IPS-20b (cell line): Measurements from ENCODE around the gene ISM1.
A peak's percentile ranks its signal among the peaks of the same experiment; 100 is the strongest.

Experiments used
- H3K27ac ChIP-seq: one replicate; pipeline ENCODE4 v1.5.1; 2013; ENCODE audit warnings: low read length
- H3K27me3 ChIP-seq: 2 replicates; pipeline ENCODE4 v1.6.1; 2013; ENCODE audit warnings: mild to moderate bottlenecking, low read length, inconsistent platforms; ENCODE audit not compliant: insufficient read depth
- H3K36me3 ChIP-seq: 2 replicates; pipeline ENCODE4 v1.6.1; 2013; ENCODE audit warnings: low read depth, mild to moderate bottlenecking, inconsistent platforms, low read length, moderate library complexity; ENCODE audit not compliant: insufficient read depth
- H3K4me1 ChIP-seq: 2 replicates; pipeline ENCODE4 v1.6.1; 2013; ENCODE audit warnings: mild to moderate bottlenecking, control low read depth, inconsistent platforms, low read length, moderate library complexity; ENCODE audit not compliant: insufficient read depth
- H3K4me3 ChIP-seq: 2 replicates; pipeline ENCODE4 v1.5.1; 2013; ENCODE audit warnings: mild to moderate bottlenecking, low read length, inconsistent platforms
- H3K9ac ChIP-seq: 2 replicates; pipeline ENCODE4 v1.6.1; 2013; ENCODE audit warnings: low read depth, mild to moderate bottlenecking, inconsistent platforms, low read length, moderate library complexity
- H3K9me3 ChIP-seq: 2 replicates; pipeline ENCODE4 v1.6.1; 2013; ENCODE audit warnings: mild to moderate bottlenecking, low read depth, low read length, inconsistent platforms; ENCODE audit not compliant: insufficient read depth

ISM1 gene

GRCh38 chr20:13220904-13221297, at the start of gene ISM1:
Gene ISM1 (plus strand): TSS chr20:13221274. CDS start chr20:13221777, 503 bp downstream.
- H3K4me3 ChIP-seq, result peak within 1 kb of the TSS; percentile 81
- no peaks in the 10 kb centered on the region for H3K36me3 ChIP-seq
- H3K9ac ChIP-seq, result no peak within 1 kb of the TSS
- H3K27me3 ChIP-seq, result peaks cover 80% of the 10 kb centered on the region
- no peaks in the 10 kb centered on the region for H3K9me3 ChIP-seq
- no peak within 1 kb of the TSS for H3K27ac ChIP-seq
- H3K4me1 ChIP-seq, result peaks cover 8% of the 10 kb centered on the region; the same call in 1 of the 2 replicates

GRCh38 chr20:13173201-13173600, 47.9 kb upstream of the ISM1 start:
- no peak overlapping the region for H3K9ac ChIP-seq
- no peaks in the 10 kb centered on the region for H3K9me3 ChIP-seq
- H3K4me1 ChIP-seq, result no peaks in the 10 kb centered on the region
- H3K36me3 ChIP-seq, result no peaks in the 10 kb centered on the region
- no peaks in the 10 kb centered on the region for H3K27me3 ChIP-seq
- no peak overlapping the region for H3K27ac ChIP-seq
- no peak overlapping the region for H3K4me3 ChIP-seq

DNA sequence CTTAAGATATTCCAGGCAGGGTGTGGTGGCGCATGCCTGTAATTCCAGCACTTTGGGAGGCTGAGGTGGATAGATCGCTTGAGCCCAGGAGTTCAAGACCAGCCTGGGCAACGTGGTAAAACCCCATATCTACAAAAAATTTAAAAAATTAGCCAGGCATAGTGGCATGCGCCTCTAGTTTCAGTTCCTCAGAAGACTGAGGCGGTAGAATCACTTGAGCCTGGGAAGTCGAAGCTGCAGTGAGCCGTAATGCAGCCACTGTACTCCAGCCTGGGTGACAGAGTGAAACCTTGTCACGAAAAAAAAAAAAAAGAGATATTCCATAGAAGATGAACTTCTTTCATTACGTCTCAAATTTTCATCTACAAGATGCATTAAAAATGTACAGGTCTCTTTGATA, 46.7 kb upstream of the ISM1 start:
- Histone ChIP-seq H3K9ac (no peak overlapping the region), H3K27me3 (no peaks in the 10 kb centered on the region), H3K36me3 (no peaks in the 10 kb centered on the region), H3K27ac (no peak overlapping the region), H3K4me3 (no peak overlapping the region), H3K9me3 (no peaks in the 10 kb centered on the region), H3K4me1 (no peaks in the 10 kb centered on the region)

GRCh38 chr20:13180986-13181889, 39.8 kb upstream of the ISM1 start:
- Histone ChIP-seq H3K9me3 (no peaks in the 10 kb centered on the region), H3K27ac (no peak overlapping the region), H3K9ac (no peak overlapping the region), H3K4me1 (peaks cover 7% of the 10 kb centered on the region; the same call in 1 of the 2 replicates), H3K4me3 (no peak overlapping the region), H3K36me3 (no peaks in the 10 kb centered on the region), H3K27me3 (no peaks in the 10 kb centered on the region)

- no peak overlapping the region for H3K9ac ChIP-seq
- no peaks in the 10 kb centered on the region for H3K27me3 ChIP-seq
- H3K4me3 ChIP-seq, result no peak overlapping the region
- H3K27ac ChIP-seq, result no peak overlapping the region
- H3K36me3 ChIP-seq, result no peaks in the 10 kb centered on the region
- H3K9me3 ChIP-seq, result no peaks in the 10 kb centered on the region
- H3K4me1 ChIP-seq, result peaks cover 15% of the 10 kb centered on the region; the same call in 1 of the 2 replicates
Observed at GRCh38 chr20:13183005-13183404, 38.1 kb upstream of the ISM1 start.

DNA sequence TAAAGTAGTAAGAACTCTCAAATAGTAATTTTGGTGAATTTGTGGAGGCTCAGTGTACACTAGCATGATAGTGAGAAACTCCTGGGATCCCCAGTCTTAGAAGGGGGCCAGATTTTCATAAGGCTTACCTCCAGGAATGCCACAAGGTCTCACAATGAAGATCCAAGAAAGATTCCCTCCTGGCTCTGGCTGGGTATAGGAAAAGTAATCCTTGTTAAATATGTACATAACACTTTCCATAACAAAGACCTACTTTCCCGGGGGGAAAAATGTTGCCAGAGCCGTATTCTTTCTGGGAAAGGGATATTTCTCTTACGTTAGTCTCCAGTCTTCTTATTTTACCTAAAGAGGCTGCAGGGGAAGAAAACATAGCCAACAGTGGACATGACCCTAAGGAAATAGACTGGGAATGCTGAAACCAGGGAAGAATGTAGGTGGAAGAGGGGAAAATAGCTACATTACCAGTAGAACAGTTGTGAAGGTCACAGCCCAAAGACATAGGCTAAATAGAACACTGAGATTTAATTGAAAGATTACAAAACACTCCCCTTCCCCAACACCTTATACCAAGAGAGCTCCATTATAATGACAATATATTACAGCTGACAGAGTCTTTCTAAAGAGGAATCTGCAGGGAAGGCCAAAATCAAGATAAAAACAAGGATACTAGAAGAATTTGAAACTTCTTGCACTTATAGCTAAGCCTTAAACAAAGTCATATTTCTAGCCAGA, 34.9 kb upstream of the ISM1 start:
- H3K4me3 ChIP-seq, result peak overlapping the region; percentile 5; the same call in 1 of the 2 replicates
- H3K27ac ChIP-seq, result no peak overlapping the region
- H3K9ac ChIP-seq, result no peak overlapping the region; the same call in 1 of the 2 replicates
- H3K4me1 ChIP-seq, result peaks cover 15% of the 10 kb centered on the region; the same call in 1 of the 2 replicates
- no peaks in the 10 kb centered on the region for H3K9me3 ChIP-seq
- no peaks in the 10 kb centered on the region for H3K36me3 ChIP-seq
- H3K27me3 ChIP-seq, result no peaks in the 10 kb centered on the region

DNA sequence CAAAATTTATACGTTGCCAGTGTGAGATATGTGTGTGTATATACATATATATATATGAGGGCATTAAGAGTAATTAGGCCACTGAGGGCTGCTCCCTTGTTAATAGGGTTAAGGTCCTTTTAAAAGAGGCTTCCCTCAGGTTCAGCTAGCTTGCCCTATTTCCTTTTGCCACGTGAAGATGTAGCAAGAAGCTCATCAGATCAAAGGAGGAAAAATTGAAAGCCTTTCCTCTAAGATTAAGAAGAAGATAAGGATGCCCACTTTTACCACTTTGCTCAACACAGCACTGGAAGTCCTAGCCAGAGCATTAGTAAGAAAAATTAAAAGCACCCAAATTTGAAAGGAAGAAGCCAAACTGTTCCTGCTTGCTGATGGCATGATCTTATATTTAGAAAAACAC, 33.2 kb upstream of the ISM1 start:
- no peaks in the 10 kb centered on the region for H3K27me3 ChIP-seq
- no peak overlapping the region for H3K4me3 ChIP-seq
- no peaks in the 10 kb centered on the region for H3K36me3 ChIP-seq
- H3K27ac ChIP-seq, result no peak overlapping the region
- H3K9me3 ChIP-seq, result no peaks in the 10 kb centered on the region
- H3K4me1 ChIP-seq, result peaks cover 15% of the 10 kb centered on the region; the same call in 1 of the 2 replicates
- no peak overlapping the region for H3K9ac ChIP-seq

DNA sequence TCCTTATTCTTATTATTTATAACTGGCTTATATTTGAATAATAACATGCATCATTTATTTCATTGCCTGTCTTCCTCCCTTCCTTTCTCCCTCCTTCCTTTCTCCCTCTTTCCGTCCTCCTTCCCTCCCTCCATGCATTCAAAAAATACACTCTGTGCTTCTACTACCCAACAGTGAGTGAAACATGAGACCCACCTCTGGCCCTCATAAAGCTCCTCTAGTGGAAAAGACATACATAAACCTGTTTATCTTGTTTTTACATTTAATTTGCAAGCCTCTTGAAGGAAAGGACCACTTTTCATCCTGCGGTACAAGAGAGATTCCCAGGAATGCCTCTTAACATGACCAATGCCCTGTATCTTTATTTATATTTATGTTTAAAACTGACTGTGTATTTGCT, 21.8 kb upstream of the ISM1 start:
- Histone ChIP-seq H3K4me1 (peaks cover 10% of the 10 kb centered on the region; the same call in 1 of the 2 replicates), H3K9ac (no peak overlapping the region), H3K9me3 (no peaks in the 10 kb centered on the region), H3K36me3 (no peaks in the 10 kb centered on the region), H3K27ac (no peak overlapping the region), H3K27me3 (no peaks in the 10 kb centered on the region; the same call in 1 of the 2 replicates), H3K4me3 (no peak overlapping the region)

DNA sequence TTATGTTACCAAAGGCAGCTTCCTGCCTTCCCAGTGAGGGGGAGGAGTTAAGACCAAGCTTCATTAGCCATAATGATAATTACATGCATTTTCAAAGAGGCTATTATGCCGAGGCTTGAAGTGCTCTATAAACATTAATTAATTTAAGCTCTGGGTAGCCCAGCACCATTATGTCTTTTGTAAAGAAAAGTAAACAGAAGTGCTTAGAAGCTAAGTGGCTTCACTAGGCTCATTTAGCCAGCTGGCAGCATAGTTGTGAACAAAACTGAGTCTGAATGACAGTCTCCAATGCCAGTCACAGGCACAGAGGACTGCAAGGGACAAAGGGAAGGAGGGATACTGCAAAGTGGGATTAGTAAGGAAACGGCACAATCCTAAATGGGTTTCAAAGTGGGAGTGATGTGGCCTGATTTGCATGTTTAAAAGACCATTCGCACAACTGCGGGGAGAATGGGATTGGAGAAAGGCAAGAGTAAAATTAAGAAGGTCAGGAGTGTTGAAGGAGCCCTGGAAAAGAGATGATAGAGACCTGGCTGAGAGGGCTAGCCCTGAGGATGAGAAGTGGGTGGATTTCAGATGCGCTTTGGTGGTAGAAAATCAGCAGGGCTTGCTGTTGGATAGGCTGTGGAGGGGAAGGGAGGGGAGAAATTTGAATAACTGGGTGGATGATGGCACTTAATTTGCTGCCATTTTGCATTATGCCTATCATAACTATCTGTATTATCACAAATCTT, 20.1 kb upstream of the ISM1 start:
- Histone ChIP-seq H3K27me3 (no peaks in the 10 kb centered on the region; the same call in 1 of the 2 replicates), H3K9me3 (no peaks in the 10 kb centered on the region), H3K27ac (no peak overlapping the region), H3K4me3 (0 out of 2 replicates have a peak overlapping the region, but pooled peaks have one; percentile 12), H3K36me3 (no peaks in the 10 kb centered on the region), H3K9ac (no peak overlapping the region), H3K4me1 (peaks cover 10% of the 10 kb centered on the region; the same call in 1 of the 2 replicates)

DNA sequence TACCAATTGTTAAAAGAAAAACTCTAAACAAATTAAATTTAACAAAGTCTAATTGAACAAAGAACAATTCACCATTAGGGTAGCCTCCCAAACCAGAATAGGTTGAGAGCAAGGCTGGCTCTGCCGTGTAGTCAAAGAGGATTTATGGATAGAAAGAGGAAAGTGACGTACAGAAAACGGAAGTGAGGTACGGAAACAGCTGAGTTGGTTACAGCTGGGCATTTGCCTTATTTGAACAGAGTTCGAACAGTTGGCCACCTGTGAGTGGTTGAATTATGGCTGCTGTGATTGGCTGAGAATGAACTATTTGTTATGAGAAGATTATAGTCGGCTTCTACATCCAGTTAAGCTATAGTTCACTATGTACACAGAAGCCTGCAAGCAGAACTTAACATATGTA, 18.5 kb upstream of the ISM1 start:
- Histone ChIP-seq H3K4me1 (peaks cover 10% of the 10 kb centered on the region; the same call in 1 of the 2 replicates), H3K36me3 (no peaks in the 10 kb centered on the region), H3K27ac (no peak overlapping the region), H3K4me3 (no peak overlapping the region), H3K9ac (no peak overlapping the region), H3K27me3 (no peaks in the 10 kb centered on the region; the same call in 1 of the 2 replicates), H3K9me3 (no peaks in the 10 kb centered on the region)

DNA sequence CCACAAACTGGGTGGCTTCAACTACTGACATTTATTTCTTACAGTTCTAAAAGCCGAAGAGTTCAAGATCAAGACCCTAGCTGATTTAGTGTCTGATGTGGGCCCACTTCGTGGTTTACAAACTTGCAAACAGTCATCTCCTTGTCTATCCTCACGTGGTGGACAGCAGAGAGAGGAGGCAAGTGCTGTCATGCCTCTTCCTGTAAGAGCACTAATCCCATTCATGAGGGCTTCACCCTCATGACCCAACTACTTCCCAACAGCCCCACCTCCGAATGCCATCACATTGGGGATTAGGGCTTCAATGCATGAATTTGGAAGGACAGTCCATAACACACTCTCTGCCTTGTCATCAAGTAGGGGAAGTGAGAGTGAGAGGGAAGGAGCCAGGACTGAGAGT, 15.6 kb upstream of the ISM1 start:
- H3K9me3 ChIP-seq, result no peaks in the 10 kb centered on the region
- no peaks in the 10 kb centered on the region for H3K27me3 ChIP-seq
- H3K9ac ChIP-seq, result no peak overlapping the region
- H3K4me1 ChIP-seq, result no peaks in the 10 kb centered on the region; the same call in 1 of the 2 replicates
- H3K27ac ChIP-seq, result no peak overlapping the region
- no peaks in the 10 kb centered on the region for H3K36me3 ChIP-seq
- H3K4me3 ChIP-seq, result no peak overlapping the region
